ENCODE data around the gene DIP2C. TPM values are rescaled to one million over a fixed set of nuclear protein-coding genes. Genes with fewer than 3 reads are reported as not detected.
"Not testable (repeated sequence)": the region's sequence is repeated elsewhere in the genome, so short reads cannot be mapped to it uniquely, and the experiment has no call there.

Gene DIP2C
- total and polyA plus RNA-seq, 3 experiments from 2014 or later: 0.44 to 1.1 (median 0.55) TPM

DNA sequence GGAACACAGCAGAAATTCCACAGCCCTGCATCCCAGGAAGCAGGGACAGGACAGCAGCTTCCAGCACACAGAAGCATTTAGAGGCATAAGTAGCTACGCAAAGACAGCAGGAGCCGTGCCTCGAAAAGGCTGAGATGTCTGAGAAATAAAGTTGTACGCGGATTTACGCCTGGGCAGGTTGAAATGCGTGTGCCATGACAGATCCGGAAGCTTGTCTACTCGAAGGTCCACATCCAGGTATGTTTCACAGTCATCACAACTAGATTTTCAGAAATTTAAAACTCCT lies 26.1 kb downstream of the DIP2C start:
- Mint-ChIP-seq H3K27ac (no peak overlapping the region), H3K4me3 (no peak overlapping the region)
- POLR2A ChIA-PET: no interaction called here

DNA sequence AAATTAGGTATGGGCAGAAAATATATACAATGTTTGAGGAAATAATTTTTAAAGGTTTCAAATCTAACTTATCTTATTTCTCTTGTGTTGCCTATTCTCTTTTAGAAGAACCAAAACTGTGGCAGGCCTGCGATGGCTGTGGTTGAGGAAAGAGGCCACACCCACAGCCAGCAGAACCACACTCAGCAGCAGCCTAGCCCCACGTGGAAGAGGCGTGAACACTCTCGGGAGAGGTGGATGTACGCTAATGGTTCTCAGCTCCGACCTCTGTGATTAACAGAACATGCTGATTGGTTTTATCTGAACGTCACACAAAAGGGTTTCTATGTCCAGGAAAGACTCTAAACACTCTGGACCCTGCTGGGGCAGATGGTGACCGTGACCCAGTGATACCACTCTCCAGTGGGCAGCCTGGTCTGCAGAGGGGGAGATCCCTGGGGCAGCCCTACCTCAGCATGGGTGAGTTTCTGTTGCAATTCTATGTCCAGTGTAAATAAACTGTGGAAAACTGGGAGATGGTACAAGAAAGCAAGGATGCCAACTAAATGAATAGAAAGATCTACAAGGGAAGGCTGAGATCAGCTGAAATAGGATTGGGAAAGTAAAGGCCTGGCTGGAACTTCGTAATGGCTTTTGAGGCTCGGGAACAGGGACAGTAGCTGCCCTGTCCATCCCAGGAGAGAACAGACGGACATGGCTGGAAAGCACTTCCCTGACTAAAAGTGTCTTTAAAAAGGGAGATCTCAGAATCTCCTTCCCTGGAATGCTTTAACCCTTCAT lies 26.6 kb downstream of the DIP2C start:
- Histone ChIP-seq H3K4me1 (ENCODE audit: insufficient read depth, low read length) (no peaks in the 10 kb centered on the region), H3K36me3 (ENCODE audit: insufficient read depth, low read length) (no peaks in the 10 kb centered on the region), H3K4me3 (ENCODE audit: low read length) (no peak overlapping the region), H3K27ac (ENCODE audit: low read depth, low read length) (no peak overlapping the region), H3K27me3 (ENCODE audit: insufficient read depth, low read length, poor library complexity, severe bottlenecking) (no peaks in the 10 kb centered on the region), H3K9me3 (ENCODE audit: low read length) (no peaks in the 10 kb centered on the region)
- peaks cover 8 to 26% of the 10 kb centered on the region in 2 donors for H3K27me3 Mint-ChIP-seq
- H3K27ac Mint-ChIP-seq: peak overlapping the region in 1 of 8 donors; percentile 9
- ChIA-PET POLR2A (no interaction called here), CTCF (no interaction called here)
- no peak for DNase-seq
- no peaks in the 10 kb centered on the region for H3K36me3 Mint-ChIP-seq
- H3K4me3 Mint-ChIP-seq: no peak overlapping the region
- peaks cover 2 to 13% (median 5%) of the 10 kb centered on the region in 3 donors for H3K4me1 Mint-ChIP-seq
- no peaks in the 10 kb centered on the region for H3K9me3 Mint-ChIP-seq

More for the DNA sequence above, 26.1 kb downstream of the DIP2C start:
- Mint-ChIP-seq H3K27me3 (peaks cover 8 to 26% of the 10 kb centered on the region in 2 donors), H3K36me3 (no peaks in the 10 kb centered on the region), H3K9me3 (no peaks in the 10 kb centered on the region), H3K4me1 (peaks cover 2 to 13% (median 5%) of the 10 kb centered on the region in 3 donors)
- Histone ChIP-seq H3K27me3 (ENCODE audit: insufficient read depth, low read length, poor library complexity, severe bottlenecking) (no peaks in the 10 kb centered on the region), H3K27ac (ENCODE audit: low read depth, low read length) (no peak overlapping the region), H3K4me3 (ENCODE audit: low read length) (no peak overlapping the region), H3K9me3 (ENCODE audit: low read length) (no peaks in the 10 kb centered on the region), H3K36me3 (ENCODE audit: insufficient read depth, low read length) (no peaks in the 10 kb centered on the region), H3K4me1 (ENCODE audit: insufficient read depth, low read length) (no peaks in the 10 kb centered on the region)
- DNase-seq: no peak
- CTCF ChIA-PET: no interaction called here

GRCh38 chr10:662223-662605 lies 27.3 kb downstream of the DIP2C start:
- Histone ChIP-seq H3K4me3 (ENCODE audit: low read length) (no peak overlapping the region), H3K9me3 (ENCODE audit: low read length) (no peaks in the 10 kb centered on the region), H3K36me3 (ENCODE audit: insufficient read depth, low read length) (no peaks in the 10 kb centered on the region), H3K27me3 (ENCODE audit: insufficient read depth, low read length, poor library complexity, severe bottlenecking) (no peaks in the 10 kb centered on the region), H3K4me1 (ENCODE audit: insufficient read depth, low read length) (no peaks in the 10 kb centered on the region), H3K27ac (ENCODE audit: low read depth, low read length) (no peak overlapping the region)
- POLR2A ChIA-PET: no interaction called here
- peaks cover 8 to 26% of the 10 kb centered on the region in 2 donors for H3K27me3 Mint-ChIP-seq
- no peak overlapping the region for H3K4me3 Mint-ChIP-seq
- DNase-seq: no peak
- H3K9me3 Mint-ChIP-seq: no peaks in the 10 kb centered on the region
- peaks cover 2 to 13% (median 5%) of the 10 kb centered on the region in 3 donors for H3K4me1 Mint-ChIP-seq
- peak overlapping the region in 1 of 8 donors; percentile 2 for H3K27ac Mint-ChIP-seq
- CTCF ChIA-PET: no interaction called here
- H3K36me3 Mint-ChIP-seq: no peaks in the 10 kb centered on the region

DNA sequence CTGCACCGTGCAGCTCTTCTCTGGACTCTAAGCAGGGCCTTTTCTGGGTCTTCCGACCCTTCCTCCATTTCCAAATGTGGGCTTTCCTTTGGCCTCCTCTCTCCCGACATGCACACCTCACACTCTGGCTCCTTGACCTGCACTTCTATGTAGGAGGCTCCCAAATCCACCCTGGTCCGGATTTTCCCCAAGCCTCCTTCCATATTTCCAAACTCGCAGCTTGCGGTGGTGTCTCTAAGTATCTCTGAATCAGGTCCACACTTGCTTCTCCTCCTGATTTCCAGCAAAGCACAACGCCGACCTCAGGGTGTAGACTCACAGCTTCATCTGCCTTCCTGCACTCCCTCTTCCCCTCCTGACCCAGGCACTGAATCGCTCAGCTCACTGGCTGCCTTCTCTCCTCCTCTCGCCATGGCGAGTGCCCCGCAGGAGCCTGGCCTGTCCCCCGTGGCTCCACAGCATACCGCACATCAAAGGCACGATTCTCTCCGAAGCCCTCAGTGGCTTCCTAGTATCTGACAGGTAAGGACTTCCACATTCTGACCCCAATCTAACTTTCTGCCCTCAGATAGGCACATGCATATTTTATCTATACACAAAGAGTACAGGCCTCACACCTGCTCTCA lies 27.8 kb downstream of the DIP2C start:
- no peaks in the 10 kb centered on the region for H3K36me3 Mint-ChIP-seq
- Histone ChIP-seq H3K4me3 (ENCODE audit: low read length) (no peak overlapping the region), H3K9me3 (ENCODE audit: low read length) (no peaks in the 10 kb centered on the region), H3K4me1 (ENCODE audit: insufficient read depth, low read length) (no peaks in the 10 kb centered on the region), H3K27ac (ENCODE audit: low read depth, low read length) (no peak overlapping the region), H3K27me3 (ENCODE audit: insufficient read depth, low read length, poor library complexity, severe bottlenecking) (no peaks in the 10 kb centered on the region), H3K36me3 (ENCODE audit: insufficient read depth, low read length) (no peaks in the 10 kb centered on the region)
- POLR2A ChIA-PET: no interaction called here
- CTCF ChIA-PET: no interaction called here
- H3K4me1 Mint-ChIP-seq: peaks cover 2 to 13% (median 5%) of the 10 kb centered on the region in 3 donors
- DNase-seq: no peak
- no peaks in the 10 kb centered on the region for H3K9me3 Mint-ChIP-seq
- H3K27ac Mint-ChIP-seq: no peak overlapping the region
- no peak overlapping the region for H3K4me3 Mint-ChIP-seq
- H3K27me3 Mint-ChIP-seq: peaks cover 8 to 26% of the 10 kb centered on the region in 2 donors

GRCh38 chr10:660970-661596 lies 28.4 kb downstream of the DIP2C start:
- H3K36me3 ChIP-seq (ENCODE audit: insufficient read depth, low read length): no peaks in the 10 kb centered on the region
- ChIA-PET CTCF (no interaction called here), POLR2A (no interaction called here)
- Mint-ChIP-seq H3K36me3 (no peaks in the 10 kb centered on the region), H3K27ac (no peak overlapping the region), H3K4me3 (no peak overlapping the region), H3K4me1 (peaks cover 2 to 13% (median 5%) of the 10 kb centered on the region in 3 donors), H3K27me3 (peaks cover 8 to 26% of the 10 kb centered on the region in 2 donors), H3K9me3 (no peaks in the 10 kb centered on the region)
- H3K9me3 ChIP-seq (ENCODE audit: low read length): no peaks in the 10 kb centered on the region
- no peaks in the 10 kb centered on the region for H3K27me3 ChIP-seq (ENCODE audit: insufficient read depth, low read length, poor library complexity, severe bottlenecking)
- H3K27ac ChIP-seq (ENCODE audit: low read depth, low read length): no peak overlapping the region
- no peaks in the 10 kb centered on the region for H3K4me1 ChIP-seq (ENCODE audit: insufficient read depth, low read length)
- H3K4me3 ChIP-seq (ENCODE audit: low read length): no peak overlapping the region
- no peak for DNase-seq

- H3K4me3 ChIP-seq (ENCODE audit: low read length): no peak overlapping the region
- no peak for DNase-seq
- H3K36me3 ChIP-seq (ENCODE audit: insufficient read depth, low read length): no peaks in the 10 kb centered on the region
- H3K4me1 ChIP-seq (ENCODE audit: insufficient read depth, low read length): no peaks in the 10 kb centered on the region
- ChIA-PET POLR2A (no interaction called here), CTCF (no interaction called here)
- H3K9me3 ChIP-seq (ENCODE audit: low read length): no peaks in the 10 kb centered on the region
- H3K36me3 Mint-ChIP-seq: no peaks in the 10 kb centered on the region
- H3K27me3 Mint-ChIP-seq: peaks cover 8 to 26% of the 10 kb centered on the region in 2 donors
- H3K27me3 ChIP-seq (ENCODE audit: insufficient read depth, low read length, poor library complexity, severe bottlenecking): no peaks in the 10 kb centered on the region
- H3K9me3 Mint-ChIP-seq: no peaks in the 10 kb centered on the region
- H3K27ac Mint-ChIP-seq: no peak overlapping the region
- H3K4me3 Mint-ChIP-seq: no peak overlapping the region
- no peak overlapping the region for H3K27ac ChIP-seq (ENCODE audit: low read depth, low read length)
- H3K4me1 Mint-ChIP-seq: peaks cover 2 to 13% (median 5%) of the 10 kb centered on the region in 3 donors
Observed at GRCh38 chr10:660413-660969, 29.0 kb downstream of the DIP2C start.

- no peaks in the 10 kb centered on the region for H3K4me1 ChIP-seq (ENCODE audit: insufficient read depth, low read length)
- H3K9me3 ChIP-seq (ENCODE audit: low read length): no peaks in the 10 kb centered on the region
- H3K9me3 Mint-ChIP-seq: no peaks in the 10 kb centered on the region
- H3K27ac ChIP-seq (ENCODE audit: low read depth, low read length): no peak overlapping the region
- ChIA-PET CTCF (no interaction called here), POLR2A (no interaction called here)
- no peak overlapping the region for H3K4me3 Mint-ChIP-seq
- no peak overlapping the region for H3K27ac Mint-ChIP-seq
- H3K4me3 ChIP-seq (ENCODE audit: low read length): no peak overlapping the region
- H3K4me1 Mint-ChIP-seq: peaks cover 2 to 13% (median 5%) of the 10 kb centered on the region in 3 donors
- H3K27me3 Mint-ChIP-seq: peaks cover 8 to 26% of the 10 kb centered on the region in 2 donors
- H3K27me3 ChIP-seq (ENCODE audit: insufficient read depth, low read length, poor library complexity, severe bottlenecking): no peaks in the 10 kb centered on the region
- no peak for DNase-seq
- no peaks in the 10 kb centered on the region for H3K36me3 Mint-ChIP-seq
- H3K36me3 ChIP-seq (ENCODE audit: insufficient read depth, low read length): no peaks in the 10 kb centered on the region
Observed at GRCh38 chr10:659688-660141, 29.8 kb downstream of the DIP2C start.

GRCh38 chr10:657816-658350 lies 31.6 kb downstream of the DIP2C start:
- POLR2A ChIA-PET; H3K4me1 ChIP-seq (ENCODE audit: insufficient read depth, low read length); H3K4me3 ChIP-seq (ENCODE audit: low read length); H3K9me3 ChIP-seq (ENCODE audit: low read length); H3K36me3 Mint-ChIP-seq; DNase-seq; CTCF ChIA-PET; H3K27ac Mint-ChIP-seq; H3K27ac ChIP-seq (ENCODE audit: low read depth, low read length); H3K4me3 Mint-ChIP-seq; H3K9me3 Mint-ChIP-seq; H3K27me3 ChIP-seq (ENCODE audit: insufficient read depth, low read length, poor library complexity, severe bottlenecking); H3K36me3 ChIP-seq (ENCODE audit: insufficient read depth, low read length): not testable (repeated sequence)
- Mint-ChIP-seq H3K4me1 (peaks cover 1 to 13% (median 2%) of the 10 kb centered on the region in 3 donors), H3K27me3 (peaks cover 11 to 20% of the 10 kb centered on the region in 2 donors)

All from CD8-positive, alpha-beta memory T cell (primary cell).